Transverse colon (tissue), 4 donors: ENCODE measurements around the gene EPB42. TPM values are rescaled to one million over a fixed set of nuclear protein-coding genes. Genes with fewer than 3 reads are reported as not detected.

Experiments used
- DNase-seq: peaks from one replicate; pipeline ENCODE4 v3.0.0-alpha.2; 2019
- H3K27ac ChIP-seq, 4 donors: fragments of 200-600 bp; sonication (generic); 2 replicates each; pipeline ENCODE4 v1.5.1; 2016 to 2018; ENCODE audit warnings: inconsistent platforms in 4 of 4
- H3K27me3 ChIP-seq: fragments of 200-600 bp; sonication (generic); 2 replicates; pipeline ENCODE4 v1.5.1; 2017; ENCODE audit warnings: inconsistent platforms
- H3K36me3 ChIP-seq, 4 donors: fragments of 200-600 bp; sonication (generic); 2 replicates each; pipeline ENCODE4 v1.5.1; 2017 to 2019; ENCODE audit warnings: inconsistent platforms in 4 of 4
- H3K4me1 ChIP-seq, 4 donors: fragments of 200-600 bp; sonication (generic); 2 replicates each; pipeline ENCODE4 v1.5.1; 2017 to 2020; ENCODE audit warnings: inconsistent platforms in 4 of 4
- H3K4me3 ChIP-seq, 4 donors: fragments of 200-600 bp; sonication (generic); 1 replicate in 1 of 4; 2 replicates in 3 of 4; pipeline versions ENCODE4 v1.5.1 to v1.6.1; 2017 to 2019; ENCODE audit warnings: inconsistent platforms in 4 of 4
- H3K9me3 ChIP-seq, 2 donors: fragments of 200-600 bp; sonication (generic); 2 replicates each; pipeline ENCODE4 v1.5.1; 2017 to 2019; ENCODE audit warnings: inconsistent platforms in 2 of 2
- EP300 ChIP-seq: sonication (generic); formaldehyde crosslinking; IDR thresholded peaks from one replicate; pipeline ENCODE4 v1.6.1; 2017; ENCODE audit warnings: antibody characterized with exemption, low read depth
- POLR2A ChIP-seq: fragments of 450-650 bp; IDR thresholded peaks from one replicate; pipeline ENCODE4 v1.6.1; 2016; ENCODE audit warnings: antibody characterized with exemption, mild to moderate bottlenecking, moderate library complexity
- POLR2AphosphoS5 ChIP-seq, 3 donors: sonication (generic); formaldehyde crosslinking; IDR thresholded peaks; one replicate each; pipeline ENCODE4 v1.6.1; 2016; ENCODE audit warnings: antibody characterized with exemption in 3 of 3
- WGBS, 2 donors: methylation state at CpG; one replicate each; pipeline ENCODE4 v1.1.5; 2018; ENCODE audit warnings: low coverage in 1 of 2; 5-methylcytosine and 5-hydroxymethylcytosine counted together
- in situ Hi-C, 4 donors: fragments of 200-750 bp; cut with MboI; loops; one replicate each; pipeline versions ENCODE4 v1.15.0 to v1.15.1; 2017; ENCODE audit warnings: low sequenced_read_pairs in 3 of 4, low pct_ligation_motif_present in 1 of 4, low pct_unique_long_range_greater_than_20kb in 1 of 4
- intact Hi-C: fragments of 100-400 bp; cut with DNase I; formaldehyde crosslinking; loops from one replicate; pipeline ENCODE4 v1.15.1; 2023; ENCODE audit warnings: low total_unique reads
- total RNA-seq, 4 donors: library from RNA; depleted of rRNA; stranded (reverse); fragments of >200 nt; gene quantifications; one replicate each; pipeline ENCODE4 v1.1.0, GENCODE V29; 2016
- TF ChIP-seq, protein P1 (sequence below), 5 experiments: fragments of 200-600 bp in 3 of 5; fragments of 450-650 bp in 2 of 5; sonication (generic) in 3 of 5; IDR thresholded peaks; 1 replicate in 2 of 5; 2 replicates in 3 of 5; pipeline ENCODE4 v1.5.1; 2016 to 2017; ENCODE audit warnings: antibody characterized with exemption in 5 of 5, inconsistent platforms in 3 of 5, mild to moderate bottlenecking in 2 of 5, moderate library complexity in 1 of 5

Gene EPB42
- total RNA-seq, 4 donors from 2014 or later: not detected

DNA sequence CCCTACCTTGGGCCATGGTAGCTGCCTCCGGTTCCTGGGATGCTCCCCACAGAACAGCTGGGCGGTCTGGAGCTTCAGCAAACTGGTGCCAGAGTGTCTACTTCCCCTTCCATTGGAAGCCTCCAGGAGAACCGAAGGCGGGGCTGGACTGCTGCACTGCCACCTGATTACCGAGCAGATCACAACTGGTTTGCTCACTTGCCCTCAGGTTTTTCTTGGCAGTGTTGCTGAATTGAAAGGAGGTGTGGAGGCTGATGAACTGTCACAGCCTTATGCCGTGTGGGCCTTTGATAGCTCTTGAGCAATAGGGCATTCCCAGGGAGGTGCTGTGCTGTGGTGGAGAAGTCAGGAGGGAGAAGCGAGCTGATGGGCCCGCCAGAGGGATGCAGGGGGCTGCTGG lies 46.0 kb upstream of the EPB42 start, which contains the start of gene TGM5:
TGM5 (minus strand) TSS at position 95 of the 400 bp plus-strand sequence; CDS start at position 16, 79 bp downstream.
- TF ChIP-seq, protein P1, sequence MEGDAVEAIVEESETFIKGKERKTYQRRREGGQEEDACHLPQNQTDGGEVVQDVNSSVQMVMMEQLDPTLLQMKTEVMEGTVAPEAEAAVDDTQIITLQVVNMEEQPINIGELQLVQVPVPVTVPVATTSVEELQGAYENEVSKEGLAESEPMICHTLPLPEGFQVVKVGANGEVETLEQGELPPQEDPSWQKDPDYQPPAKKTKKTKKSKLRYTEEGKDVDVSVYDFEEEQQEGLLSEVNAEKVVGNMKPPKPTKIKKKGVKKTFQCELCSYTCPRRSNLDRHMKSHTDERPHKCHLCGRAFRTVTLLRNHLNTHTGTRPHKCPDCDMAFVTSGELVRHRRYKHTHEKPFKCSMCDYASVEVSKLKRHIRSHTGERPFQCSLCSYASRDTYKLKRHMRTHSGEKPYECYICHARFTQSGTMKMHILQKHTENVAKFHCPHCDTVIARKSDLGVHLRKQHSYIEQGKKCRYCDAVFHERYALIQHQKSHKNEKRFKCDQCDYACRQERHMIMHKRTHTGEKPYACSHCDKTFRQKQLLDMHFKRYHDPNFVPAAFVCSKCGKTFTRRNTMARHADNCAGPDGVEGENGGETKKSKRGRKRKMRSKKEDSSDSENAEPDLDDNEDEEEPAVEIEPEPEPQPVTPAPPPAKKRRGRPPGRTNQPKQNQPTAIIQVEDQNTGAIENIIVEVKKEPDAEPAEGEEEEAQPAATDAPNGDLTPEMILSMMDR (IDR thresholded peaks at IDR 0.05): no peak
- no peak for TF ChIP-seq EP300
- no peak for TF ChIP-seq POLR2AphosphoS5 (IDR thresholded peaks at IDR 0.05)
- peaks cover 11% of the 10 kb centered on the region for H3K27me3 ChIP-seq
- WGBS, 2 donors: 47% methylated on average over 8 of the region's 8 CpGs; no CpG with 5 or more reads in 1 of the 2 donors
- no peak within 1 kb of the TSS for H3K4me3 ChIP-seq
- peak; percentile 58 for DNase-seq
- in situ Hi-C loops: no loop called here
- H3K27ac ChIP-seq: no peak within 1 kb of the TSS
- no peaks in the 10 kb centered on the region for H3K9me3 ChIP-seq
- no peaks in the 10 kb centered on the region for H3K4me1 ChIP-seq
- intact Hi-C loops: no loop called here
- no peaks in the 10 kb centered on the region for H3K36me3 ChIP-seq

DNA sequence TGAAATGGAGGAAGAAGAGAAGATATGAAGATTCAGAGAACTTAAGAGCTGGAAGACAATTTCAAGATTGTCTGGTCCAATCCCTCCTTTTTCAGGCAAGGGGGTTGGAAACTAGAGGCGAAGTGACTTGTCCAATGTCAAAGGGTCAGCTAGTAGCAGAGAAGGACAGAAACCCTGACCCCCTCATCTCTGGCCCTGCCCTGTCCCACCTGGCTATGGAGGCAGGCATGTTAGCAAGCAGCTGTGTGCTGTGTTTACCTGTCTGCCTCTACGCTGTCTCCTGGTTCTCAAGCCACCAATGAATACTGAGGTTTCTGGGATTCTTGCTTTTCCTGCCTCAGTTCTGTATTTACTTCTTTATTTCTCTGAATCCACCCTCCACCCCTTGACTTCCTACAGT lies 45.6 kb upstream of the EPB42 start:
- Histone ChIP-seq H3K27me3 (peaks cover 11% of the 10 kb centered on the region), H3K4me3 (no peak overlapping the region), H3K36me3 (no peaks in the 10 kb centered on the region), H3K4me1 (no peaks in the 10 kb centered on the region), H3K27ac (no peak overlapping the region), H3K9me3 (no peaks in the 10 kb centered on the region)
- in situ Hi-C loops (no loop called here), intact Hi-C loops (no loop called here)
- DNase-seq: no peak
- TF ChIP-seq EP300 (no peak), POLR2A (no peak), POLR2AphosphoS5 (IDR thresholded peaks at IDR 0.05) (no peak)
- TF ChIP-seq, protein P1 (IDR thresholded peaks at IDR 0.05): no peak
- WGBS, 2 donors: 80 to 93% methylated on average over 1 to 2 of the region's 2 CpGs

DNA sequence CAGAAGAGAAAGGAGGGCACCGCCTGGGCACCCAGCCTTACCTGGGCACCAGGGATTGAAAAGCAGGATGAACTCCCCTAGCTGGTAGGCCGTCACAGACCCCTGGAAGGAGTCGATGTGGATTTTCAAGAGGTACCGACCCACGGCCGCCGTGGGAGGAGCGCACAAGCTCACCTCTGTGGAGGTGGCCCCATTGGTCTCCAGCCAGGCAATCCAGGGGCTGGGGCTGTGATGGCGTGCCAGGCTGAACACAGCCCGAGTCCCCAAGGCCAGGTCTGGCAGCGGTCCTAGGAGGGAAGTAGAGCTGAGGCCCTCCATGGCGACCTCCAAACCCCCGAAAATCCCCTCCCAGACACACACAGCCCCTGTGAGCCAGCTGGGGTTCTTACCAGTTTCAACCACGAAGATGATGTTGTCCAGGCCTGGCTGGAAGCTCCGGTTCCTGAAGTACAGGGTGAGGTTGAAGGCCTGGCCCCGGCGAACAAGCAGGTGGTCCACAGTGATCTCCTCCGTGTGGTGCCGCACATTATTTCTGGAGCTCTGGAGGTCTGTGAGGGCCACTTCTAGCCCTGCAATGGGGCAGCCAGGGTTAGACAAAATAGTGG lies 39.3 kb upstream of the EPB42 start:
- TF ChIP-seq POLR2A: no peak
- TF ChIP-seq POLR2AphosphoS5 (IDR thresholded peaks at IDR 0.05): no peak
- TF ChIP-seq, protein P1 (IDR thresholded peaks at IDR 0.05): no peak
- no peak for TF ChIP-seq EP300
- intact Hi-C loops: no loop called here
- no peaks in the 10 kb centered on the region for H3K4me1 ChIP-seq
- no peak overlapping the region for H3K4me3 ChIP-seq
- in situ Hi-C loops: no loop called here
- H3K9me3 ChIP-seq: no peaks in the 10 kb centered on the region
- no peak overlapping the region for H3K27ac ChIP-seq
- 89 to 100% methylated on average over 1 to 18 of the region's 19 CpGs for WGBS, 2 donors
- DNase-seq: no peak
- no peaks in the 10 kb centered on the region for H3K36me3 ChIP-seq
- H3K27me3 ChIP-seq: peaks cover 2% of the 10 kb centered on the region

DNA sequence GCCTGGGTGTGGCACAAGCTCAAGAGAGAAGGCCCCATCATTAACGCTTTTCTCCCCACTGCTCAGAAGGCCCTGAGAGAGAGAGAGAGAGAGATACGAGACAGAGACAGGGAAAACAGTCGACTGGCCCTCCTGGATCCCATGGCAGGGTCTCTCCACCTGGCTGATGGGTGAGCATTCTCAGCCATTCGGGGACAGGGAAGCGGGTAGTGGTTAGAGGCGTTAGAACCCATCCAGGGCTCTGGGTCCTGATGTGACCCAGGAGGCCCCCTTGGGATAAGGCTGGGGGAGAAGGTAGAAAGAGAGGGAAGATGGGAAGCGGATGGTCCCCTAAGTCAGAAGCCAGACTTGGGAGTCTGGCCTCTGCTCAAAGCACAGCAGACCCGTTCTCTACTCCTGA lies 38.0 kb upstream of the EPB42 start:
- TF ChIP-seq, protein P1 (IDR thresholded peaks at IDR 0.05): no peak
- TF ChIP-seq POLR2AphosphoS5 (IDR thresholded peaks at IDR 0.05) (no peak), EP300 (no peak), POLR2A (no peak)
- 86% methylated on average over 8 of the region's 8 CpGs; no CpG with 5 or more reads in 1 of the 2 donors for WGBS, 2 donors
- no peak overlapping the region for H3K27ac ChIP-seq
- H3K27me3 ChIP-seq: no peaks in the 10 kb centered on the region
- in situ Hi-C loops (no loop called here), intact Hi-C loops (no loop called here)
- H3K9me3 ChIP-seq: no peaks in the 10 kb centered on the region
- H3K4me3 ChIP-seq: no peak overlapping the region
- no peak for DNase-seq
- no peaks in the 10 kb centered on the region for H3K4me1 ChIP-seq
- no peaks in the 10 kb centered on the region for H3K36me3 ChIP-seq
